Activated naive CD4-positive, alpha-beta T cell treated with anti-CD3 and anti-CD28 coated beads, Interleukin-2, amount 10 ng/mL, durations not matched to agents 7 days and 5 days (primary cell): ENCODE results near the gene WDR3.
A peak's percentile ranks its signal among the peaks of the same experiment; 100 is the strongest.

Experiments used
- CTCF ChIA-PET: fragments of 350-600 bp; sonication (Branson Sonifier 250); formaldehyde crosslinking; loops from one replicate; lab custom pipeline; 2021; ENCODE audit warnings: antibody characterized with exemption; lab: Charles Lee
- DNase-seq: peaks from one replicate; pipeline ENCODE4 v3.0.0-alpha.2; 2020
- H3K27ac Mint-ChIP-seq: one replicate; pipeline ENCODE4 v1.8.0; 2021; ENCODE audit warnings: mild to moderate bottlenecking, moderate library complexity, mixed read lengths
- H3K27me3 Mint-ChIP-seq: one replicate; pipeline ENCODE4 v1.8.0; 2021; ENCODE audit warnings: mild to moderate bottlenecking, mixed read lengths
- H3K36me3 Mint-ChIP-seq: one replicate; pipeline ENCODE4 v1.8.0; 2021; ENCODE audit warnings: mixed read lengths
- H3K4me1 Mint-ChIP-seq: one replicate; pipeline ENCODE4 v1.8.0; 2021; ENCODE audit warnings: mixed read lengths
- H3K4me3 Mint-ChIP-seq: one replicate; pipeline ENCODE4 v1.8.0; 2021; ENCODE audit warnings: mild to moderate bottlenecking, moderate library complexity, mixed read lengths
- H3K9me3 Mint-ChIP-seq: one replicate; pipeline ENCODE4 v1.8.0; 2021; ENCODE audit warnings: mixed read lengths

Gene WDR3

DNA sequence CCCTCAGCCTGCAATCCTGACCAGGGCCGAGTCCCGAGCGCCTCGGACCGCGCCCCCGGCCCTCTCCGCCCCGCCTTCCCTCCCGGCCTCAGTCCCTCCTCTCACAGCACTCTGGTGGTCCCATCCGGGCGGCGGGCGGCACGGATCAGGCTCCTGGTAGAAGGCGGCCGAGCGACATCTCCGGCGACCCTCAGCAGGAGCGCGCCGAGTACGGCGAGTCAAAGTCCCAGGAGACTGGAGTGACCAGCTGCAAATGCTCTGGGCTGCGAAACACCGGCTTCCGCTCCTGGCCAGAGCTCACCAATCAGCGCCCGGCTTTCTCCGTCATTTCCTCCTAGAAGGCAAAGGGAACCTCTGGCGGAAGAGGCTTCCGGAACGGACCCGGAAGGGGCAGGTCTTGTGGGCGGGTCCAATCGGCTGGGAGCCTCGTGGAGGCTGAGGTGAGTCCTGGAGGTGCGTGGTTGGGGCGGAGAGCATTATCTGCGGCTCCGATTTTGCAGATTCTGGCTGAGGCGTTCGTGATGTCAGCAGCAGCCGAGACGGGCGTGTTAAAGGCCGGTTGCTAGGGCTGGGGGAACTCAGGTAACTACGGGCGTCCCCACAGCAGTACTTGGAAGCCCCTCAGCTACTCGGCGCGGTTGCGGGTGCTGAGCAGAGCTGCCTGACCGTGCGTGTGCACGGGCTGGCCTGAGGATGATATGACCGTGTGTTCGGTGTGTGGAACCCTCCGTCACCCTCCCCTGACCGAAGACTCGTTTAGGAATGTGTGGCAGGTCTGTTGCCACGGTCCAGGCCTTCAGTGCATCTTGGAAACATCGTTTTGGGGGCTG lies at the start of gene WDR3, which contains the start of gene GDAP2:
TSS of gene WDR3 (plus strand) at position 397 of the 830 bp plus-strand sequence. CDS start 3,581 bp downstream, outside the sequence.
TSS of gene GDAP2 (minus strand) at position 279 of the 830 bp plus-strand sequence. CDS start 9,264 bp downstream, outside the sequence.
- CTCF ChIA-PET = interaction anchor here (0.6 to 3.1 kb wide), 2 partner anchors 34 to 53 kb away, joined by 3 to 15 read pairs; no protein-coding TSS in a partner anchor
- Mint-ChIP-seq H3K4me3 (peak within 1 kb of the TSS; percentile 90), H3K4me1 (peaks cover 42% of the 10 kb centered on the region), H3K27me3 (peaks cover 9% of the 10 kb centered on the region), H3K36me3 (peaks cover 12% of the 10 kb centered on the region), H3K27ac (peak within 1 kb of the TSS; percentile 90), H3K9me3 (no peaks in the 10 kb centered on the region)
- DNase-seq = peak; percentile 98

DNA sequence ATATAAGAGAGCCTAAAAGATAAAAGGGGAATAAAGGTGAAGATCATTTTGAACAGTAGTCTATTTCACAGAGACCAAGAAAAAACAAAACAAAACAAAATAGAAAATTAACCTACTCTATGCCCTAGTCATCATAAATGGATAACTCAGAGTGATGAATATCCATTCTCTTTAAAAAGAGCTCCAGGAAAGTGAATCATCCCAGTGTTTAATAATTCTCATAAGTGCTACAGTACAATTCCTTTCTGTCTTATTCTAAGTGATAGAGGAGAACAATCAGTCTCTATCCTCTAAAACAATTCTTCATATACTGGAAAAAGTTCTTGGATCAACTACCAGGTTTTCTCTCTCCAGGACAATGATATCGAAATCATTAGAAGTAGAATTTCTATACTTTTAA lies 45.9 kb upstream of the WDR3 start:
- no peak overlapping the region for H3K27ac Mint-ChIP-seq
- no peak for DNase-seq
- H3K27me3 Mint-ChIP-seq = no peaks in the 10 kb centered on the region
- H3K4me3 Mint-ChIP-seq = no peak overlapping the region
- H3K9me3 Mint-ChIP-seq = no peaks in the 10 kb centered on the region
- H3K4me1 Mint-ChIP-seq = peaks cover 9% of the 10 kb centered on the region
- peaks cover 19% of the 10 kb centered on the region for H3K36me3 Mint-ChIP-seq
- CTCF ChIA-PET = interaction anchor here (0.8 to 0.9 kb wide), 2 partner anchors 11 to 13 kb away, joined by 3 read pairs; no protein-coding TSS in a partner anchor

DNA sequence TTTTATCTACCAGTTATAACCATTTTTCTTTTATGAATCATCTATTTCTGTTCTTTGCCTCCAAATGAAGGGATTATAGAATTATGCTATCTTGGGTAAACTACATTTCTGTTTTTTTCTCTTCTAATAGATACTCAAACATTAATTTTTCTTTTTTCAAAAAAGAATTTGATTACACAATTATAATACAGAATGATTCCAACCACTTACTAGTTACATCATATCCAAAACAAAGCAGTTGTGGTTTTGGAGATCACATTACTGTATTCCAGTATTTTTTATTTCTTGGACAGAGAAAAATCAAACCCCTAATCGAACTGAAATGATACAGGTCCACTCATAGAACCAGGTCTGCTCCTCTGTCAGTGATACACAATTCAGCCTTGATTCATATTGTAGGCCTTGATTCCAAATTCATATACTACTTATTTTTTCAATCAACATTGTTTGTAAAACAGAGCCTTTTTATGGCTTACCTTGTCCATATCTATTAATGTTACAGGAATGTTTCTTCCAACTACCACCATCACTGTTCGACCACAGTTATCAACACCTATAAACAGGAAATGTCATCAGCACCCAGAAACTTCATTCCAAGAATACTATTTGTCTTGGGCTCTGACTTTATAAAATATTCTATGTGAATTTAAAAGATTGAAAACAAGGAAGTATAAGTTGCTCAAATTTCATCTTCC lies 43.3 kb upstream of the WDR3 start:
- no peaks in the 10 kb centered on the region for H3K27me3 Mint-ChIP-seq
- peaks cover 9% of the 10 kb centered on the region for H3K4me1 Mint-ChIP-seq
- CTCF ChIA-PET = interaction anchor here (1.8 kb wide), 1 partner anchor 9 kb away, joined by 4 read pairs; no protein-coding TSS in a partner anchor
- H3K27ac Mint-ChIP-seq = no peak overlapping the region
- no peak overlapping the region for H3K4me3 Mint-ChIP-seq
- H3K36me3 Mint-ChIP-seq = peaks cover 10% of the 10 kb centered on the region
- no peaks in the 10 kb centered on the region for H3K9me3 Mint-ChIP-seq
- no peak for DNase-seq

DNA sequence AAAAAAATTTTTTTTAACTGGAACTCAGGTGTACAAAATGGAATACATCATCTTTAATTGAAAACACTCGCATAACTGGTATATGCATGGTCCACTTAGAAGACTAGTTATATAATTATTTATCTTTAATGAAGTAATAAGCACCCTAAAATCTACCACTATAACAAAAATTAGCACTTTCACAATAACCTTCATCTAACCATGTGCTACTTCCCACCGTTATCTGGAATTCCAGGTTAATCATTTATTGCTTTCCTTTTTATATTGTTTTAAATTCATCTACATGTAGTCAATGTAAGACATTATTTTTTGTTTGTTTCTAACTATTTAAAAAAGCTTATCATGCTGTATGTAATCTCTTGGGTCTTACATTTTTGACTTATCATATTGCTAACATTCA lies 39.1 kb upstream of the WDR3 start:
- CTCF ChIA-PET = no interaction called here

DNA sequence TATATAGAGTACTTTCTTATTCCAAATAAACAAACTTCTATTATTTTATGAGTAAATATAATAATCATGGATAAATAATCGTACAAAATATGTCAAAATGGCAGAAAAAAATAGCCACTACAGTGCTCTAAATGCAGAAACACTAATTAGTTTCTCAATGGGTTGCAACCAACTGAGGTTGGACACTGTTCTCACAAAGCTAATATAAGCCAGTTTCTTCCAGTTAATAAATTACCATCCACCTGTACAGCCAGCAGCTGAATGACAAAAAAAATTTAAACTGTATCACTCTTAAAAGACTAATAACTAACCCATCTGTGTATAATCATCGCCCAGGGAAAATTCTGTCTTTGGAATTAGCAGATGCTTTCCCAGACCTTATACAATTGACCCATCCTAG lies 37.0 kb upstream of the WDR3 start:
- no peak for DNase-seq
- no peaks in the 10 kb centered on the region for H3K9me3 Mint-ChIP-seq
- CTCF ChIA-PET = no interaction called here
- no peak overlapping the region for H3K27ac Mint-ChIP-seq
- no peaks in the 10 kb centered on the region for H3K27me3 Mint-ChIP-seq
- H3K4me1 Mint-ChIP-seq = no peaks in the 10 kb centered on the region
- no peak overlapping the region for H3K4me3 Mint-ChIP-seq
- H3K36me3 Mint-ChIP-seq = peaks cover 26% of the 10 kb centered on the region

More for the DNA sequence above, 39.1 kb upstream of the WDR3 start:
- Mint-ChIP-seq H3K4me3 (no peak overlapping the region), H3K4me1 (peaks cover 9% of the 10 kb centered on the region), H3K27me3 (no peaks in the 10 kb centered on the region), H3K36me3 (peaks cover 17% of the 10 kb centered on the region), H3K9me3 (no peaks in the 10 kb centered on the region), H3K27ac (no peak overlapping the region)
- DNase-seq = no peak

DNA sequence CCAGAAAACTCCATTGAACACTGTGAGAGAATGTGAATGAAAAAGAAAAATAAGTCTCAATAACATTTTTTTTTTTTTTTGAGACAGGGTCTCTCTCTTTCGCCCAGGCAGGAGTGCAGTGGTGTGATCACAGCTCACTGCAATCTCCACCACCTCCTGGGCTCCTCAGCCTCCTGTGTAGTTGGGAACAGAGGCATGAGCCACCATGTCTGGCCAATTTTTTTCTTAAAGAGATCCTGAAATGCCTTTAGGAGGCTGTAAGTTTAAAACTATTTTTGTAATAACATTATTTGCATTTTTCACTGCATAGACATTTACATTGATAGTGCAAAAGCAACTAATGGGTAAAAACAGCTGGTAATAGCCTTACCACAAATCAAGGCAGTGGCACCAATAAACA lies 35.5 kb upstream of the WDR3 start:
- Mint-ChIP-seq H3K36me3 (peaks cover 30% of the 10 kb centered on the region), H3K9me3 (no peaks in the 10 kb centered on the region), H3K4me3 (no peak overlapping the region), H3K4me1 (no peaks in the 10 kb centered on the region), H3K27me3 (no peaks in the 10 kb centered on the region), H3K27ac (no peak overlapping the region)
- DNase-seq = no peak
- CTCF ChIA-PET = interaction anchor here (0.7 to 6.4 kb wide), 6 partner anchors 13 to 381 kb away, joined by 4 to 61 read pairs (median 8); no protein-coding TSS in a partner anchor

DNA sequence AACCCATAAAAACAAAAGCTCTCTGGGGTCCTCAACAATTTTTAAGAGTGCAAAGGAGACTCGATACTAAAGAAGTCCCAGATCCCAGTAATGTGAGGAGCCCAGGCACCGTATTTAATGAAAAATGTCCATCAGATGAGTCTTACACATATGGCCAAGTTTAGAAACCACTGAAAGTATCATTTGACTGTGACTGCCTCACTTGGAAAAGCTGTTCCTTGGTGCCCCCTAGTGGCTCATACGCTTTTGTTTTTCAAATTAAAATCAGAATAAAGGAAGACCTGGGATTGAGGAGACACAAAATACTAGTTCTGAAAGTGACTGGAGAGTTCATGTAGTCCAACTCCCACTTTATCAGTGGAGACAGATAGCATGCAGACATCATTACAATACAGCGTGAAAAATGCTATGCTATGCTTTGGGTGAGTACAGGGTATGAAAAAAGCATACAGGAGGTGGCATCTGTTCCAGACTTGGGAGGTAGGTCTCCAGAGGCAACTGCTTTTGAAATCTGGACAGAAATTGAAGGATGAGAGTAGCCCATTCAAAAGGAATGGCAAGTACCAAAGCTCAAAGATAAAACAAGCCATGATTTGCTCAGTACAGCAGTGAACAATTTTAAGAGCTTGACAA lies 33.9 kb upstream of the WDR3 start:
- Mint-ChIP-seq H3K4me3 (no peak overlapping the region), H3K36me3 (peaks cover 37% of the 10 kb centered on the region), H3K27ac (no peak overlapping the region), H3K4me1 (no peaks in the 10 kb centered on the region), H3K27me3 (no peaks in the 10 kb centered on the region), H3K9me3 (no peaks in the 10 kb centered on the region)
- CTCF ChIA-PET = interaction anchor here (0.6 to 6.4 kb wide), 19 partner anchors 9 to 801 kb away, joined by 3 to 61 read pairs (median 3); partner anchors contain the start of genes GDAP2 and WDR3
- peak; percentile 74 for DNase-seq

DNA sequence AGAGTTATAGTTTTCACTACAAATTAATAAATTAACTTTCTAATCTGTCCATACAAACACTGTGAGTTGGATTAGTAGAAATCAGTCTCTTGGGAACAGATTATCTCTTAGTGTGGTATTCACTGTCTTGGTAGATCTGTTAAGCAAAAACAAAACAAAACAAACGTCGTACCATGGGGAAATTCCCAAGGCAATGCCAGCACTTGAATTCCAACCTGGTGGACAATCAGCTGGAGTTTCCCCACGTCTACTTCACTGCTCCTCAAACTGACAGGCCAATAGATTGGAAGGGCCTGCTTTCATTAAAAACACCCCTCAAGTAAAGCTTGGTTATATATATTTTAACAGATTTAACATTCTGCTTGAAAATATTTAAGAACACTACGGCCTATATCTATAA lies 32.0 kb upstream of the WDR3 start:
- Mint-ChIP-seq H3K4me1 (no peaks in the 10 kb centered on the region), H3K9me3 (no peaks in the 10 kb centered on the region), H3K27me3 (no peaks in the 10 kb centered on the region), H3K4me3 (no peak overlapping the region), H3K36me3 (peaks cover 35% of the 10 kb centered on the region), H3K27ac (no peak overlapping the region)
- CTCF ChIA-PET = interaction anchor here (3.0 to 6.4 kb wide), 3 partner anchors 9 to 385 kb away, joined by 18 to 61 read pairs (median 25); no protein-coding TSS in a partner anchor
- DNase-seq = no peak

DNA sequence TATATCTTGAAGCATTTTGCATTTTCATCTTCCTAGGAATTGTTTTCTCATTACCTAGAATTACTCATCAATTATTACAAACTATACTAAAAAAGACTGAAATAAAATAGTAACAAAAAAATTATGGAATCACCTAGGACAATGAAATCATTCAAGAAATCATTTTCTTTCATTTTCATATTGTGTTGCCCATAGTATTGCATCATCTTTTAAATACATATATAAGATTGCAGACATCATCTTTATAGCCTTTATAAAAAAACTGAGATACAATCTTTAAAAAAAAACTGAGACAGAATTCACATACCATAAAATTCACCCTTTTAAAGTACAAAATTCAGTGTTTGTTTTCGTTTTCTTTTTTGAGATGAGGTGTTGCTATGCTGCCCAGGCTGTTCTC lies 29.7 kb upstream of the WDR3 start:
- Mint-ChIP-seq H3K9me3 (no peaks in the 10 kb centered on the region), H3K4me3 (no peak overlapping the region), H3K36me3 (peaks cover 46% of the 10 kb centered on the region), H3K27me3 (no peaks in the 10 kb centered on the region), H3K27ac (no peak overlapping the region), H3K4me1 (no peaks in the 10 kb centered on the region)
- no peak for DNase-seq
- CTCF ChIA-PET = interaction anchor here (6.4 kb wide), 1 partner anchor 143 kb away, joined by 61 read pairs; no protein-coding TSS in a partner anchor

DNA sequence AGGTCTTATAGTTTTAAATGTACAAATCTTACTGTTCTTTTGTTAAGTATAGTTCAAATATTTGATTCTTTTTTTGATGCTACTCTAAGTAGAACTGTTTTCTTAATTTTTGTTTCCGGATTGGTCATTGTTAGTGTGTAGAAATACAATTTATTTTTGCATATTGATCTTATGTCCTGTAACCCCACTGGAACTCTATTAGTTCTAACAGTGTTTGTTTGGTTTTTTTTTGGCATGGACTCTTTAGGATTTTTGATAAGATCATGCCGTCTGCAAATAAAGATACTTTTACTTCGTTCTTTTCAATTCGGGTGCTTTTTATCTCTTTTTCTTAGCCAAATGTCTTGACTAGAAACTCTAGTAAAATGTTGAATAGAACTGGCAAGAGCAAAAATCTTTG lies 26.6 kb upstream of the WDR3 start:
- Mint-ChIP-seq H3K4me3 (no peak overlapping the region), H3K27me3 (no peaks in the 10 kb centered on the region), H3K9me3 (no peaks in the 10 kb centered on the region), H3K36me3 (peaks cover 52% of the 10 kb centered on the region), H3K27ac (no peak overlapping the region), H3K4me1 (peaks cover 2% of the 10 kb centered on the region)
- CTCF ChIA-PET = no interaction called here
- DNase-seq = no peak

DNA sequence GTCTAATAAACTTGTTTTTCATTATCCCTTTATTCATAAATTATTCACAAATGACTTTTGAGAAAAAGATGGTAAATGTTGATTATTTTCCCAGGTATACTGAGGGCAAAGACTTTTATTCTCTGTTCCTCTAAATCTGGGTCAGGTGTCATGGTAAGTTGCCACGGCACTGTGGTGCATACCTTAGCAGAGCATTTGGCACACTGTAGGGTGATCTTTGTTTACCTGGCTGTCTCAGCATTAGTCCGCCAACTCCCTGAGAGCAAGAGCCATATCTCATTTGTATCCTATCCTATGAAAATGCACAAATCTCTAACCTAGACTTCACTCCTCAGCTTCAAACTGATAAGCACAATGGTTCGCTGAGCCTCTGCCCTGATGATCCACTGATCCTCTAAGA lies 25.1 kb upstream of the WDR3 start:
- Mint-ChIP-seq H3K36me3 (peaks cover 45% of the 10 kb centered on the region), H3K27ac (no peak overlapping the region), H3K9me3 (no peaks in the 10 kb centered on the region), H3K4me3 (no peak overlapping the region), H3K4me1 (peaks cover 2% of the 10 kb centered on the region), H3K27me3 (no peaks in the 10 kb centered on the region)
- CTCF ChIA-PET = interaction anchor here (4.1 kb wide), 1 partner anchor 9 kb away, joined by 25 read pairs; no protein-coding TSS in a partner anchor
- DNase-seq = no peak

DNA sequence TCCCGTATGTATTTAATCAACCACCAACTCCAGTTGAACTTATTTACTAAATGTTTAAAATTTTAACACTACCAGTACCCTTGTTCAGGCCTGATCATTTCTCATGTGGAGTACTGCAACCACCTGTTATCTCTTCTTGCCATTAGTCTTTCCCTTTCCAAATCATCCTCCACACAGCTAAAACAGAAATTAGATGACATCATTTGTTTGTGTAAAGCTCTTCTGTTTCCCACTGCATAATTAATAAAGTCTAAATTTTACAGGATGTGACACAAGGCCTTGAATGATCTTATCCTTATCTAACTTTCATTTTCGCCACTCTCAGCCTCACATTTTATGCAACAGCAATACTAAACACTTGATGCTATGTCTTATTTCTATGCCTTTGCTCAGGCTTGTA lies 24.5 kb upstream of the WDR3 start:
- CTCF ChIA-PET = interaction anchor here (4.1 kb wide), 1 partner anchor 9 kb away, joined by 25 read pairs; no protein-coding TSS in a partner anchor

DNA sequence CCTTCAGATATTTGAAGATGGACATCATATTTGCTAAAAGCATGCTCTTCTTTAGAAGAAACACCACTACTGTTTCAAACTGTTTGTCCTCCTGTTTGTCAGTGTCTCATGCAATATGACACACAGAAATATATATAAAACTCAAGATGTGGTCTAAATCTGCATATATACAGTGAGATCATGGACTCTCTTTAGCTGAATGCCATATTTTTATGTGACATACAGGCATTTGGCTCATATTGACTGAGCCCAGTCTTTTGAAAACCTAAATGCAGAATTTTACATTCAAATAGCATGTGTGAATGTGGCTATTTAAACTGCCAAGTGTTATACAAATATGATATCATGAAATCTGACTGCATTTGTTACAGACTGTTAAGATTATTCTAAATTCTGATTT lies 18.5 kb upstream of the WDR3 start:
- Mint-ChIP-seq H3K9me3 (no peaks in the 10 kb centered on the region), H3K27me3 (no peaks in the 10 kb centered on the region), H3K4me3 (no peak overlapping the region), H3K27ac (no peak overlapping the region), H3K4me1 (peaks cover 3% of the 10 kb centered on the region), H3K36me3 (peaks cover 48% of the 10 kb centered on the region)
- CTCF ChIA-PET = interaction anchor here (1.5 kb wide), 1 partner anchor 15 kb away, joined by 3 read pairs; no protein-coding TSS in a partner anchor
- no peak for DNase-seq

More for the DNA sequence above, 24.5 kb upstream of the WDR3 start:
- H3K27ac Mint-ChIP-seq = no peak overlapping the region
- H3K27me3 Mint-ChIP-seq = no peaks in the 10 kb centered on the region
- peaks cover 45% of the 10 kb centered on the region for H3K36me3 Mint-ChIP-seq
- H3K4me3 Mint-ChIP-seq = no peak overlapping the region
- peaks cover 2% of the 10 kb centered on the region for H3K4me1 Mint-ChIP-seq
- no peaks in the 10 kb centered on the region for H3K9me3 Mint-ChIP-seq
- DNase-seq = no peak
